HCT116 (cell line): ENCODE results near the gene TTLL11. TPM values are rescaled to one million over a fixed set of nuclear protein-coding genes. Genes with fewer than 3 reads are reported as not detected.

Source experiments
- ATAC-seq: fragments of 200-7000 bp; cut with Tn5 transposase; 2 replicates; pipeline ENCODE4 v1.9.1; 2020; ENCODE audit warnings: mild to moderate bottlenecking, moderate library complexity
- BruUV-seq: library from RNA; stranded (reverse); fragments of 400-500 nt; replicated peaks from 2 replicates; lab custom pipeline; 2021; lab: Mats Ljungman, UMichigan
- CTCF ChIA-PET: fragments of 300-600 bp; sonication (Branson Sonifier 250); formaldehyde crosslinking; loops from one replicate; lab custom pipeline; 2021; ENCODE audit warnings: antibody characterized with exemption; lab: Charles Lee
- POLR2A ChIA-PET: fragments of 300-600, 350-600 bp; sonication (Branson Sonifier 250); formaldehyde crosslinking; loops from one replicate; lab custom pipeline; 2021; ENCODE audit warnings: antibody characterized with exemption; lab: Charles Lee
- RAD21 ChIA-PET, 2 experiments: fragments of 300-600 bp; sonication (Branson Sonifier 250); formaldehyde crosslinking; loops; one replicate each; lab custom pipeline; 2023; ENCODE audit warnings: low total read pairs in 2 of 2; ENCODE audit not compliant: uncharacterized antibody in 2 of 2, unreplicated experiment in 2 of 2, low non-redundant PET in 1 of 2; lab: Charles Lee
- DNase-seq: peaks from one replicate; pipeline ENCODE4 v3.0.0-alpha.2; 2010; ENCODE audit warnings: low read depth, low spot score
- H2AFZ ChIP-seq: fragments of 200-600 bp; shearing (Covaris generic), sonication (generic); 2 replicates; pipeline ENCODE4 v1.6.1; 2017; ENCODE audit warnings: low read depth, mixed run types, mixed read lengths, antibody characterized with exemption, low read length; ENCODE audit not compliant: poor library complexity, severe bottlenecking
- H3K27ac ChIP-seq: 2 replicates; pipeline ENCODE4 v1.5.1; 2012; ENCODE audit warnings: low read depth, low read length
- H3K27me3 ChIP-seq: fragments of 200-600 bp; sonication (generic); 2 replicates; pipeline ENCODE4 v1.6.1; 2016; ENCODE audit warnings: mixed run types, low read length, mixed read lengths; ENCODE audit not compliant: insufficient read depth
- H3K36me3 ChIP-seq, 2 experiments: fragments of 200-500 bp in 1 of 2; fragments of 200-600 bp in 1 of 2; sonication (Bioruptor generic) in 1 of 2; sonication (generic) in 1 of 2; 2 replicates each; pipeline versions ENCODE4 v1.5.1 to v1.6.1; 2014 to 2016; ENCODE audit warnings: low read length in 2 of 2, inconsistent platforms in 1 of 2, mixed read lengths in 1 of 2, mixed run types in 1 of 2; ENCODE audit not compliant: insufficient read depth in 2 of 2, control insufficient read depth in 1 of 2
- H3K4me1 ChIP-seq, 2 experiments: fragments of 200-600 bp in 1 of 2; sonication (generic) in 1 of 2; 2 replicates each; pipeline versions ENCODE4 v1.5.1 to v1.6.1; 2012 to 2017; ENCODE audit warnings: low read length in 2 of 2, inconsistent platforms in 1 of 2, mild to moderate bottlenecking in 1 of 2, mixed read lengths in 1 of 2, mixed run types in 1 of 2, moderate library complexity in 1 of 2; ENCODE audit not compliant: insufficient read depth in 2 of 2, control insufficient read depth in 1 of 2
- H3K4me2 ChIP-seq: fragments of 200-600 bp; sonication (generic); 2 replicates; pipeline ENCODE4 v1.6.1; 2017; ENCODE audit warnings: mixed run types, low read length, mixed read lengths
- H3K4me3 ChIP-seq, 2 experiments: fragments of 200-600 bp in 1 of 2; sonication (generic) in 1 of 2; replicated peaks in 1 of 2; 2 replicates each; pipeline ENCODE4 v1.5.1; 2011 to 2016; ENCODE audit warnings: low read length in 2 of 2, control low read depth in 1 of 2, low read depth in 1 of 2, mild to moderate bottlenecking in 1 of 2, mixed read lengths in 1 of 2, mixed run types in 1 of 2
- H3K79me2 ChIP-seq: fragments of 200-600 bp; sonication (generic); 2 replicates; pipeline ENCODE4 v1.6.1; 2017; ENCODE audit warnings: mild to moderate bottlenecking, mixed run types, low read length, moderate library complexity, mixed read lengths; ENCODE audit not compliant: insufficient read depth
- H3K9ac ChIP-seq: fragments of 200-600 bp; sonication (generic); 2 replicates; pipeline ENCODE4 v1.6.1; 2016; ENCODE audit warnings: low read length, mixed read lengths
- H3K9me2 ChIP-seq: fragments of 200-600 bp; sonication (generic), shearing (Covaris generic); 2 replicates; pipeline ENCODE4 v1.6.1; 2017; ENCODE audit warnings: mixed run types, mild to moderate bottlenecking, moderate library complexity; ENCODE audit not compliant: insufficient read depth
- H3K9me3 ChIP-seq, 2 experiments: fragments of 200-500 bp in 1 of 2; fragments of 200-600 bp in 1 of 2; sonication (Bioruptor generic) in 1 of 2; sonication (generic) in 1 of 2; 2 replicates each; pipeline ENCODE4 v1.6.1; 2014 to 2017; ENCODE audit warnings: low read length in 2 of 2, mixed read lengths in 2 of 2, inconsistent platforms in 1 of 2, low read depth in 1 of 2, mild to moderate bottlenecking in 1 of 2, mixed run types in 1 of 2, moderate library complexity in 1 of 2; ENCODE audit not compliant: control insufficient read depth in 1 of 2, insufficient read depth in 1 of 2
- H4K20me1 ChIP-seq: fragments of 200-600 bp; sonication (generic), shearing (Covaris generic); 2 replicates; pipeline ENCODE4 v1.6.1; 2017; ENCODE audit warnings: mixed run types, mild to moderate bottlenecking, moderate library complexity; ENCODE audit not compliant: insufficient read depth
- CBX3 ChIP-seq: IDR thresholded peaks from 2 replicates; pipeline ENCODE4 v1.6.1; 2012; ENCODE audit warnings: low read depth
- CEBPB ChIP-seq: IDR thresholded peaks from 2 replicates; pipeline ENCODE4 v1.6.1; 2012; ENCODE audit warnings: low read depth
- EGR1 ChIP-seq: IDR thresholded peaks from 2 replicates; pipeline ENCODE4 v1.6.1; 2012; ENCODE audit warnings: low read depth
- ELF1 ChIP-seq: IDR thresholded peaks from 2 replicates; pipeline ENCODE4 v1.6.1; 2012; ENCODE audit warnings: low read depth, borderline replicate concordance
- EZH2phosphoT487 ChIP-seq: fragments of 200-600 bp; IDR thresholded peaks from 2 replicates; pipeline ENCODE4 v1.6.1; 2018; ENCODE audit warnings: antibody characterized with exemption, borderline replicate concordance
- JUND ChIP-seq: IDR thresholded peaks from 2 replicates; pipeline ENCODE4 v1.6.1; 2012
- POLR2A ChIP-seq: IDR thresholded peaks from 2 replicates; pipeline ENCODE4 v1.7.0; 2011; ENCODE audit warnings: borderline replicate concordance; ENCODE audit not compliant: insufficient read depth, insufficient read length; ENCODE audit errors: extremely low read depth
- POLR2AphosphoS5 ChIP-seq: IDR thresholded peaks from 2 replicates; pipeline ENCODE4 v1.6.1; 2011; ENCODE audit warnings: mild to moderate bottlenecking, low read depth, low read length, moderate library complexity
- RAD21 ChIP-seq: IDR thresholded peaks from 2 replicates; pipeline ENCODE4 v1.6.1; 2012; ENCODE audit warnings: low read depth, mild to moderate bottlenecking
- REST ChIP-seq: IDR thresholded peaks from 2 replicates; pipeline ENCODE4 v1.6.1; 2012; ENCODE audit warnings: low read depth
- SIN3A ChIP-seq: IDR thresholded peaks from 2 replicates; pipeline ENCODE4 v1.6.1; 2012; ENCODE audit warnings: low read depth
- SP1 ChIP-seq: IDR thresholded peaks from 2 replicates; pipeline ENCODE4 v1.6.1; 2012; ENCODE audit warnings: low read depth
- SRF ChIP-seq: IDR thresholded peaks from 2 replicates; pipeline ENCODE4 v1.6.1; 2012; ENCODE audit warnings: low read depth
- TCF7L2 ChIP-seq: IDR thresholded peaks from 2 replicates; pipeline ENCODE4 v1.7.0; 2011; ENCODE audit warnings: borderline replicate concordance, inconsistent platforms; ENCODE audit not compliant: insufficient read depth, insufficient read length; ENCODE audit errors: extremely low read depth
- YY1 ChIP-seq: IDR thresholded peaks from 2 replicates; pipeline ENCODE4 v1.6.1; 2011; ENCODE audit warnings: low read length, low read depth, moderate library complexity, mild to moderate bottlenecking; ENCODE audit not compliant: insufficient replicate concordance; ENCODE audit errors: extremely low read depth
- ZFX ChIP-seq: fragments of 450-650 bp; IDR thresholded peaks from 2 replicates; pipeline ENCODE4 v1.6.1; 2017
- ZNF274 ChIP-seq: fragments of 200-500 bp; sonication (Bioruptor generic); IDR thresholded peaks from 2 replicates; pipeline ENCODE4 v1.6.1; 2014; ENCODE audit warnings: mild to moderate bottlenecking, low read depth, low read length, inconsistent platforms
- intact Hi-C: fragments of 100-400 bp; cut with micrococcal nuclease; formaldehyde crosslinking; loops from 2 replicates; pipeline ENCODE4 v1.10.0; 2022
- total RNA-seq: library from RNA; stranded (reverse); gene quantifications from one replicate; pipeline ENCODE4 v1.2.1, GENCODE V29; 2021; ENCODE audit not compliant: unreplicated experiment
- TF ChIP-seq, protein P1 (sequence below): IDR thresholded peaks from 2 replicates; pipeline ENCODE4 v1.6.1; 2012
- TF ChIP-seq, protein P2 (sequence below), 3 experiments: fragments of 200-600 bp in 1 of 3; sonication (generic) in 1 of 3; IDR thresholded peaks in 2 of 3; conservative IDR thresholded peaks in 1 of 3; 2 replicates each; pipeline ENCODE4 v1.5.1; 2012 to 2017; ENCODE audit warnings: low read depth in 2 of 3, low read length in 2 of 3, antibody characterized with exemption in 1 of 3, borderline replicate concordance in 1 of 3, control low read depth in 1 of 3, mild to moderate bottlenecking in 1 of 3, mixed read lengths in 1 of 3, mixed run types in 1 of 3, moderate library complexity in 1 of 3; ENCODE audit not compliant: insufficient read depth in 1 of 3
- TF ChIP-seq, protein P3 (sequence below): IDR thresholded peaks from 2 replicates; pipeline ENCODE4 v1.6.1; 2012

Gene TTLL11
- total RNA-seq, 1 experiment from 2014 or later: 2.2 TPM

- no peak overlapping the region for H2AFZ ChIP-seq
- no peak for TF ChIP-seq ELF1
- TF ChIP-seq RAD21: no peak
- no peak for TF ChIP-seq CBX3
- TF ChIP-seq POLR2A: no peak
- TF ChIP-seq, protein P1, sequence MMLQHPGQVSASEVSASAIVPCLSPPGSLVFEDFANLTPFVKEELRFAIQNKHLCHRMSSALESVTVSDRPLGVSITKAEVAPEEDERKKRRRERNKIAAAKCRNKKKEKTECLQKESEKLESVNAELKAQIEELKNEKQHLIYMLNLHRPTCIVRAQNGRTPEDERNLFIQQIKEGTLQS: no peak
- no peak for TF ChIP-seq YY1
- TF ChIP-seq TCF7L2: no peak
- no peak for TF ChIP-seq ZFX
- TF ChIP-seq, protein P2, sequence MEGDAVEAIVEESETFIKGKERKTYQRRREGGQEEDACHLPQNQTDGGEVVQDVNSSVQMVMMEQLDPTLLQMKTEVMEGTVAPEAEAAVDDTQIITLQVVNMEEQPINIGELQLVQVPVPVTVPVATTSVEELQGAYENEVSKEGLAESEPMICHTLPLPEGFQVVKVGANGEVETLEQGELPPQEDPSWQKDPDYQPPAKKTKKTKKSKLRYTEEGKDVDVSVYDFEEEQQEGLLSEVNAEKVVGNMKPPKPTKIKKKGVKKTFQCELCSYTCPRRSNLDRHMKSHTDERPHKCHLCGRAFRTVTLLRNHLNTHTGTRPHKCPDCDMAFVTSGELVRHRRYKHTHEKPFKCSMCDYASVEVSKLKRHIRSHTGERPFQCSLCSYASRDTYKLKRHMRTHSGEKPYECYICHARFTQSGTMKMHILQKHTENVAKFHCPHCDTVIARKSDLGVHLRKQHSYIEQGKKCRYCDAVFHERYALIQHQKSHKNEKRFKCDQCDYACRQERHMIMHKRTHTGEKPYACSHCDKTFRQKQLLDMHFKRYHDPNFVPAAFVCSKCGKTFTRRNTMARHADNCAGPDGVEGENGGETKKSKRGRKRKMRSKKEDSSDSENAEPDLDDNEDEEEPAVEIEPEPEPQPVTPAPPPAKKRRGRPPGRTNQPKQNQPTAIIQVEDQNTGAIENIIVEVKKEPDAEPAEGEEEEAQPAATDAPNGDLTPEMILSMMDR (IDR thresholded peaks at IDR 0.05 in 2 of 3, conservative IDR thresholded peaks at IDR 0.05 in 1 of 3; ENCODE audit: borderline replicate concordance in 1 of 3, insufficient read depth in 1 of 3, low read depth in 2 of 3, low read length in 2 of 3): no peak
- no peak for TF ChIP-seq REST
- TF ChIP-seq POLR2AphosphoS5: no peak
- TF ChIP-seq SP1: no peak
- TF ChIP-seq JUND: no peak
- TF ChIP-seq SRF: no peak
- TF ChIP-seq SIN3A: no peak
- TF ChIP-seq ZNF274: no peak
- no peak for TF ChIP-seq EGR1
- TF ChIP-seq EZH2phosphoT487: no peak
- TF ChIP-seq, protein P3, sequence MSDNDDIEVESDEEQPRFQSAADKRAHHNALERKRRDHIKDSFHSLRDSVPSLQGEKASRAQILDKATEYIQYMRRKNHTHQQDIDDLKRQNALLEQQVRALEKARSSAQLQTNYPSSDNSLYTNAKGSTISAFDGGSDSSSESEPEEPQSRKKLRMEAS: no peak
- no peak for TF ChIP-seq CEBPB
- TF ChIP-seq, all 23 proteins: peak for 0
- no peak for DNase-seq
- Histone ChIP-seq H4K20me1 (no peaks in the 10 kb centered on the region), H3K79me2 (no peaks in the 10 kb centered on the region), H3K4me1 (no peaks in the 10 kb centered on the region), H3K9me3 (no peaks in the 10 kb centered on the region), H3K27me3 (no peaks in the 10 kb centered on the region), H3K36me3 (no peaks in the 10 kb centered on the region), H3K9me2 (no peaks in the 10 kb centered on the region), H3K4me3 (no peak overlapping the region), H3K27ac (no peak overlapping the region), H3K4me2 (no peak overlapping the region), H3K9ac (no peak overlapping the region)
- ChIA-PET RAD21 (no interaction called here), CTCF (no interaction called here), POLR2A (no interaction called here)
- BruUV-seq: no TSS peak
- ATAC-seq: no peak
- intact Hi-C loops: no loop called here
Measured at GRCh38 chr9:122076117-122076516, 17.0 kb downstream of the TTLL11 start.
